Upper lobe of left lung (tissue), 6 donors: ENCODE results near the gene KMT2D. TPM values are rescaled to one million over a fixed set of nuclear protein-coding genes. Genes with fewer than 3 reads are reported as not detected.
A peak's percentile ranks its signal among the peaks of the same experiment; 100 is the strongest.

ENCODE experiments used
- ATAC-seq, 2 donors: fragments of 200-7000 bp; cut with Tn5 transposase; one replicate each; pipeline ENCODE4 v1.9.1; 2022; ENCODE audit warnings: mild to moderate bottlenecking in 2 of 2, moderate library complexity in 2 of 2; ENCODE audit not compliant: low FRiP score in 2 of 2
- DNase-seq, 2 donors: peaks; one replicate each; pipeline ENCODE4 v3.0.0-alpha.2; 2019 to 2020
- H3K27ac ChIP-seq, 4 donors: fragments of 200-600 bp; sonication (generic); one replicate each; pipeline ENCODE4 v1.5.1; 2016 to 2019
- H3K27me3 ChIP-seq, 4 donors: fragments of 200-600 bp; sonication (generic); one replicate each; pipeline ENCODE4 v1.5.1; 2017 to 2019
- H3K36me3 ChIP-seq, 4 donors: fragments of 200-600 bp; sonication (generic); one replicate each; pipeline ENCODE4 v1.5.1; 2016 to 2019
- H3K4me1 ChIP-seq, 4 donors: fragments of 200-600 bp; sonication (generic); one replicate each; pipeline ENCODE4 v1.5.1; 2018 to 2019
- H3K4me3 ChIP-seq, 4 donors: fragments of 200-600 bp; sonication (generic); one replicate each; pipeline ENCODE4 v1.5.1; 2017 to 2019; ENCODE audit warnings: mild to moderate bottlenecking in 2 of 4, moderate library complexity in 1 of 4
- H3K9me3 ChIP-seq, 4 donors: fragments of 200-600 bp; sonication (generic); one replicate each; pipeline ENCODE4 v1.5.1; 2018 to 2019
- EP300 ChIP-seq, 4 donors: sonication (generic); formaldehyde crosslinking; IDR thresholded peaks; one replicate each; pipeline ENCODE4 v1.5.1; 2017; ENCODE audit warnings: antibody characterized with exemption in 4 of 4, control low read depth in 2 of 4
- POLR2A ChIP-seq, 4 donors: fragments of 450-650 bp; IDR thresholded peaks; one replicate each; pipeline ENCODE4 v1.5.1; 2016 to 2017; ENCODE audit warnings: antibody characterized with exemption in 4 of 4, mild to moderate bottlenecking in 2 of 4
- POLR2AphosphoS5 ChIP-seq, 2 donors: sonication (generic); formaldehyde crosslinking; IDR thresholded peaks; one replicate each; pipeline ENCODE4 v1.5.1; 2017; ENCODE audit warnings: antibody characterized with exemption in 2 of 2
- WGBS, 2 donors: methylation state at CpG; one replicate each; pipeline ENCODE4 v1.1.5; 2017 to 2018; 5-methylcytosine and 5-hydroxymethylcytosine counted together
- total RNA-seq, 6 donors: library from RNA; depleted of rRNA in 4 of 6; stranded (reverse); fragments of >200 nt in 4 of 6; gene quantifications; one replicate each; pipeline versions ENCODE4 v1.1.0 to v1.2.1, GENCODE V29; 2016 to 2021
- TF ChIP-seq, protein P1 (sequence below), 6 experiments: fragments of 450-650 bp in 4 of 6; fragments of 200-600 bp in 2 of 6; sonication (generic) in 2 of 6; IDR thresholded peaks; one replicate each; pipeline ENCODE4 v1.5.1; 2016 to 2019; ENCODE audit warnings: antibody characterized with exemption in 6 of 6
- donor health status: DM: no; HTN: no; CAD: no; lungs with moderate emphysema.
- donor health status: DM: no; HTN: yes; CAD: no; lungs with severe emphysema.

Gene KMT2D
- total RNA-seq, 6 donors from 2014 or later: 91.5 to 250 (median 112) TPM

DNA sequence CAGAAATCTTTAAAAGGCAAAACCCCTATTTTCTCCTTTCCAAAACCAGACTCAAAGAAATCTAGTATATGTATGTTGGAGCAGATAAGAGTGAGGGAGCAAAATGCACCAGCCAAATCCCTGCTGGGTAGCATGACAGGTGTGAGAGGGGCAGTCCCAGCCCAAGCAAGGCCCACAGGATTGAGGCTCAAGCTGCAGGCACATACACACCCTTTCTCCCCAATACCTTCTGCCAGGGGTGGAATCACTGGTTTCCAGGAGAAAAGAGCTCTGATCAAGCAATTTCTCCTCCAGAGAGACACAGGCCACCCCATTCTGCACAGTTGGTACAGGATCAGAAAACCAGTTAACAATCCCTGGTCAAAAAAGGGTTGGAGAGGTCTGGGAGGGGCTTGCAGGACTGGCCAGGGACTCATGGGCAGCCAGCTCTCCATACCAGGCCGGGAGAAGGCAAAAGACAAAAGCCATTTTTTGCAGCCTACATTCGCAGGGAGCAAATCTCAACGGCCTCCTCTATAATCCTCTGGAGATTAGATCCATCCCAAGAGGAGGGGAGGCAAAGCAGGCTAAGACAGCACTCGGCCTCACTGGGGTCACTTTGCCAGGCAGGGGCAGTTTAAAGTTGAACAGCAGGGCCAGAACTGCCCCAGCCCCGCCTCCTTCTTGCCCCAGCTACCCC is 2.1 kb downstream of the KMT2D start:
- no peak for ATAC-seq
- peak overlapping the region; percentile 64 to 98 (median 92) for H3K4me3 ChIP-seq
- peaks cover 7 to 18% (median 16%) of the 10 kb centered on the region in 4 donors for H3K36me3 ChIP-seq
- DNase-seq: no peak
- no peak for TF ChIP-seq EP300 (IDR thresholded peaks at IDR 0.05)
- H3K27ac ChIP-seq: peak overlapping the region; percentile 95 to 100 (median 98)
- H3K9me3 ChIP-seq: no peaks in the 10 kb centered on the region
- peaks cover 36 to 56% (median 44%) of the 10 kb centered on the region in 4 donors for H3K4me1 ChIP-seq
- no peaks in the 10 kb centered on the region for H3K27me3 ChIP-seq
- WGBS, 2 donors: 3 to 11% methylated on average over 5 of the region's 5 CpGs

DNA sequence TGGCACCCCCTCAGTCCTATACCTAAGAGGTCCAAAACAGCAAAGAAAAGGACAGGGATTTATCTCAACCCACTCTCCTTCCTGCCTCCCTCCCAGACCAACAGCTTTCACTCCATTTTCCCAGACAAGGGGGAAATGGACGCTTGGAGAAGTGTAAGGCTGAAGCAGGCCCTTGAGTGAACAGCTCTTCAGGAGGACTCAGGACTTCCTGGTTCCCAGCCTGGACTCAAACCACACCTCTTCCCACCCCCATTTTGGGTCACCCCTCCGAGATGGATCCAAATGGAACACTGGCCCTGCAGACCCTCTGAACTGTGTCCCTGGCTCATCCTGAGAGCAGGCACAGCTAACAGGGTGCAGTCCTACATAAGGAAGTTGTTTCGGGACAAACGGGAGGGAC is 2.7 kb downstream of the KMT2D start:
- H3K27ac ChIP-seq: peak overlapping the region; percentile 95 to 100 (median 98)
- DNase-seq (peak in 1 of 2 donors; percentile 76), ATAC-seq (peak in 1 of 2 donors; percentile 27)
- H3K4me3 ChIP-seq: peak overlapping the region; percentile 64 to 98 (median 92)
- H3K4me1 ChIP-seq: peaks cover 36 to 56% (median 44%) of the 10 kb centered on the region in 4 donors
- no peaks in the 10 kb centered on the region for H3K27me3 ChIP-seq
- TF ChIP-seq, protein P1, sequence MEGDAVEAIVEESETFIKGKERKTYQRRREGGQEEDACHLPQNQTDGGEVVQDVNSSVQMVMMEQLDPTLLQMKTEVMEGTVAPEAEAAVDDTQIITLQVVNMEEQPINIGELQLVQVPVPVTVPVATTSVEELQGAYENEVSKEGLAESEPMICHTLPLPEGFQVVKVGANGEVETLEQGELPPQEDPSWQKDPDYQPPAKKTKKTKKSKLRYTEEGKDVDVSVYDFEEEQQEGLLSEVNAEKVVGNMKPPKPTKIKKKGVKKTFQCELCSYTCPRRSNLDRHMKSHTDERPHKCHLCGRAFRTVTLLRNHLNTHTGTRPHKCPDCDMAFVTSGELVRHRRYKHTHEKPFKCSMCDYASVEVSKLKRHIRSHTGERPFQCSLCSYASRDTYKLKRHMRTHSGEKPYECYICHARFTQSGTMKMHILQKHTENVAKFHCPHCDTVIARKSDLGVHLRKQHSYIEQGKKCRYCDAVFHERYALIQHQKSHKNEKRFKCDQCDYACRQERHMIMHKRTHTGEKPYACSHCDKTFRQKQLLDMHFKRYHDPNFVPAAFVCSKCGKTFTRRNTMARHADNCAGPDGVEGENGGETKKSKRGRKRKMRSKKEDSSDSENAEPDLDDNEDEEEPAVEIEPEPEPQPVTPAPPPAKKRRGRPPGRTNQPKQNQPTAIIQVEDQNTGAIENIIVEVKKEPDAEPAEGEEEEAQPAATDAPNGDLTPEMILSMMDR (IDR thresholded peaks at IDR 0.05): no peak
- no peak for TF ChIP-seq POLR2A (IDR thresholded peaks at IDR 0.05)
- TF ChIP-seq EP300 (IDR thresholded peaks at IDR 0.05): no peak
- peak in 1 of 2 donors; percentile 14 for TF ChIP-seq POLR2AphosphoS5 (IDR thresholded peaks at IDR 0.05)
- WGBS, 2 donors: 0% methylated on average over 4 of the region's 4 CpGs
- no peaks in the 10 kb centered on the region for H3K9me3 ChIP-seq
- H3K36me3 ChIP-seq: peaks cover 13 to 24% (median 22%) of the 10 kb centered on the region in 4 donors

DNA sequence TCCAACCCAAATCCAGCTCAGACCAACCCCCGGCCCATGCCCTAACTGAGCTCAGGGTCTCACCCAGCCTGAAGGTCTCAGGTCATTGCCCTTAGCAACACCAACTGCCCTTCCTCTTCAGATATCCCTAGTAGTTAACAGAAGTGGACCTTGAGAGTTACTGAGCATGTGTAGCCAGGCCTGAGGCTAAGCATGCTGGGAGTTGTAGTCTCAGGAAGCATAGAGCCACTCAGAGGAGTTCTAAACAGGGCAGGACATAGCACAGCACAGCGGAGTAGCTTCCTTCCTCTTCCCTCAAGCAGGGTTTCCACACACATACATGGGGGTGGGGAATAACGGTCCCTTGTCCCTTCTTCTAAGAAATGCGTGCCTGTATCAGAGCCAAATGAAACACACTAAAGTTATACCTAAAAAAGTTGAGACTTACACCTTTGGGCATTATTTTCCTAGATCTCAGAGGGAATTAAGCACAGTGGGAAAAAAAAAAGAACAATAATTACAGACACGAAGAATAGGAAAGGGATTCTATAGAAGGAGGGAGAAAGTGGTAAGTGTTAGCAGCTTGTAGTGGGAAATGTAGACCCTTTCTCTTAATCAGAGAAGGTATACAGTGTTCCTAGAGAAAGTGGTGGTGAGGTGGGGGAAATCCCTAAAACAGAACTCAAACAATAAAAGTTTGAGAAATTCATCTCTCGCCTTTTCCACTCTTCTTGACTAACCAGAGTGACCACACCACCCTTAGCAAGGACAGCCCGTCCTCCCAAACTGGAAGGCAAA is 4.4 kb downstream of the KMT2D start:
- Histone ChIP-seq H3K4me3 (peak overlapping the region in 3 of 4 donors; percentile 3 to 96 (median 64)), H3K27ac (peak overlapping the region; percentile 95 to 100 (median 98)), H3K4me1 (peaks cover 31 to 51% (median 39%) of the 10 kb centered on the region in 4 donors), H3K9me3 (no peaks in the 10 kb centered on the region), H3K36me3 (peaks cover 24 to 42% (median 39%) of the 10 kb centered on the region in 4 donors), H3K27me3 (no peaks in the 10 kb centered on the region)
- peak; percentile 53 to 79 for TF ChIP-seq POLR2AphosphoS5 (IDR thresholded peaks at IDR 0.05)
- TF ChIP-seq, protein P1 (IDR thresholded peaks at IDR 0.05): no peak
- 20 to 27% methylated on average over 7 of the region's 7 CpGs for WGBS, 2 donors
- ATAC-seq (peak; percentile 78 to 82), DNase-seq (peak in 1 of 2 donors; percentile 91)

DNA sequence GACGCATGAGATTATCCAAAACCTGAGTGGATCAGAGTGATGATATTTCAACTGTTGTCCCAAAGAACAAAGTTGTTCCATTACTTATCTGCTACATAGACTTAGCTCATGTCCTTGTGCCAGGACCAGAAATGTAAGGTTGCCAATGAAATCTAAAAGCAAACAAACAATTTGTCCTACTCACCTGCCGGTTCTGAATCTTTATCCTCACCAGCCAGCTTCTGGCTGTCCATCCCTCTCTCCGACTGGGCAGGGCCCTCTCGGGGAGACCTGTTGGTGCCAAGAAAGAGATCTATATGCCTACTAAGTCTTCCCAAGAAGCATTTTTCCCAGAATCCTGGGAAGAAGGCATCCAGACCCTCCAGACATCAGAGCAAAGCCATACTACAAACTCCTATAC is 5.5 kb downstream of the KMT2D start:
- Histone ChIP-seq H3K4me3 (peak overlapping the region in 1 of 4 donors; percentile 96), H3K27ac (peak overlapping the region in 1 of 4 donors; percentile 100), H3K27me3 (no peaks in the 10 kb centered on the region), H3K36me3 (peaks cover 34 to 52% (median 50%) of the 10 kb centered on the region in 4 donors), H3K4me1 (peaks cover 29 to 49% (median 37%) of the 10 kb centered on the region in 4 donors), H3K9me3 (no peaks in the 10 kb centered on the region)
- no peak for TF ChIP-seq POLR2AphosphoS5 (IDR thresholded peaks at IDR 0.05)
- TF ChIP-seq POLR2A (IDR thresholded peaks at IDR 0.05): no peak
- TF ChIP-seq, protein P1 (IDR thresholded peaks at IDR 0.05): no peak
- TF ChIP-seq EP300 (IDR thresholded peaks at IDR 0.05): no peak
- WGBS, 2 donors: 76 to 80% methylated on average over 4 of the region's 4 CpGs
- no peak for DNase-seq
- no peak for ATAC-seq

DNA sequence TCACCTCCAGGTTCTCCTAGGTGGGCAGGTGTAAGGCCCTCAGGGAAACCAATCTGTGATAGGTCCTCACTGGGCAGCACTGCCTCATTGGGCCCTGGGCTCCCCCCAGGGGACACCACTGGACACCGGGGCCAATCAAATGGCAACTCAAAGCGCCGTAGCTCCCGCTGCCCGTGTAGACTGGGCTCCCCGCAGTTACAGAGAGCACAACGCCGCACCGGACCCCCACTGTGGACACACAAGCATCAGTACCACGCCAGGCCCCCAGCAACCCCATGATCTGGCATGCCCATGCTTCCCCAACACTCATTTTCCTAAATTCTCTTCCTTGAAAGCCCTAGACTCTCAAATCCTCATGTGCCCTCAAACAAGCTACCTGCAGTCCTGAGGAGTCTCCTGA is 6.1 kb downstream of the KMT2D start:
- 98 to 100% methylated on average over 8 to 10 of the region's 10 CpGs for WGBS, 2 donors
- H3K27me3 ChIP-seq: no peaks in the 10 kb centered on the region
- no peak for TF ChIP-seq EP300 (IDR thresholded peaks at IDR 0.05)
- TF ChIP-seq, protein P1 (IDR thresholded peaks at IDR 0.05): no peak
- no peak for TF ChIP-seq POLR2AphosphoS5 (IDR thresholded peaks at IDR 0.05)
- no peak for TF ChIP-seq POLR2A (IDR thresholded peaks at IDR 0.05)
- H3K9me3 ChIP-seq: no peaks in the 10 kb centered on the region
- H3K4me1 ChIP-seq: peaks cover 29 to 49% (median 37%) of the 10 kb centered on the region in 4 donors
- H3K36me3 ChIP-seq: peaks cover 40 to 58% (median 55%) of the 10 kb centered on the region in 4 donors
- ATAC-seq (no peak), DNase-seq (peak in 1 of 2 donors; percentile 50)
- H3K27ac ChIP-seq: no peak overlapping the region
- no peak overlapping the region for H3K4me3 ChIP-seq
